ENCODE results near the gene GLIS2. TPM values are rescaled to one million over a fixed set of nuclear protein-coding genes. Genes with fewer than 3 reads are reported as not detected.
"Not testable (repeated sequence)": the region's sequence is repeated elsewhere in the genome, so short reads cannot be mapped to it uniquely, and the experiment has no call there.

GLIS2 gene
- total RNA-seq, 1 experiment from 2014 or later = 0.46 TPM

DNA sequence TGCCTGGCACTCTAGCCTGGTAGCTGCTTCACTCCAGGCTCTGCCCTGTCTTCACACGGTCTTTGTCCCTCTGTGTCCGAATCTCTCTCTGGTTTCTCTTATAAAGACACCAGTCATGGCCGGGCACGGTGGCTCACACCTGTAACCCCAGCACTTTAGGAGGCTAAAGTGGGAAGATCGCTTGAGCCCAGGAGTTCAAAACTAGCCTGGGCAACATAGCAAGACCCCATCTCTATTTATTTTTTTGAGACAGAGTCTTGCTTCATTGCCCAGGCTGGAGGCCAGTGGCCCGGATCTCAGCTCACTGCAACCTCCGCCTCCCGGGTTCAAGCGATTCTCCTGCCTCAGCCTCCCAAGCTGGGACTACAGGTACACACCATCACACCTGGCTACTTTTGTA is 17.8 kb downstream of the GLIS2 start:
- DNase-seq (ENCODE audit: low read depth) = not testable (repeated sequence)

DNA sequence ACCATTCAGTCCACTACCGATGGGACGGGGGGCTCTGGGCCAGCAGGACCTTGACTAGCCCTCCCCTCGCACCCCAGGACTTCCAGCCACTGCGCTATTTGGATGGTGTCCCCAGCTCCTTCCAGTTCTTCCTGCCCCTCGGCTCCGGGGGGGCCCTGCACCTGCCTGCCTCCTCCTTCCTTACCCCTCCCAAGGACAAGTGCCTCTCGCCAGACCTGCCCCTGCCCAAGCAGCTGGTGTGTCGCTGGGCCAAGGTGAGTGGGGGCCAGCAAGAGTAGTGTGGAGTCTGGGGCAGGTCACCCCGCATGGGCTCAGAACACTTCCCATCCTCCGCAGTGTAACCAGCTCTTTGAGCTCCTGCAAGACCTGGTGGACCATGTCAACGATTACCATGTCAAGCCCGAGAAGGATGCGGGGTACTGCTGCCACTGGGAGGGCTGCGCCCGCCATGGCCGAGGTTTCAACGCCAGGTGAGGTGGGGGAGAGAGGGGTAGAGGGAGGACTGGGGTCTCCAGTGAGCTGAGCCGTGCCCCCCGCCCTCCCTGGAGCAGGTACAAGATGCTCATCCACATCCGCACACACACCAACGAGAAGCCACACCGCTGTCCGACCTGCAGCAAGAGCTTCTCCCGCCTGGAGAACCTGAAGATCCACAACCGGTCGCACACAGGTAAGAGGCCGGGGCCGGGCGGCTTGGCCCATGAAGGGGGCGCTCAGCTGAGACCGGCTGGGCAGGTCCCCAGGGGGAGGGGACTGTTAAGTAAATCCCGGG is 19.0 kb downstream of the GLIS2 start:
- no peak for DNase-seq (ENCODE audit: low read depth)

DNA sequence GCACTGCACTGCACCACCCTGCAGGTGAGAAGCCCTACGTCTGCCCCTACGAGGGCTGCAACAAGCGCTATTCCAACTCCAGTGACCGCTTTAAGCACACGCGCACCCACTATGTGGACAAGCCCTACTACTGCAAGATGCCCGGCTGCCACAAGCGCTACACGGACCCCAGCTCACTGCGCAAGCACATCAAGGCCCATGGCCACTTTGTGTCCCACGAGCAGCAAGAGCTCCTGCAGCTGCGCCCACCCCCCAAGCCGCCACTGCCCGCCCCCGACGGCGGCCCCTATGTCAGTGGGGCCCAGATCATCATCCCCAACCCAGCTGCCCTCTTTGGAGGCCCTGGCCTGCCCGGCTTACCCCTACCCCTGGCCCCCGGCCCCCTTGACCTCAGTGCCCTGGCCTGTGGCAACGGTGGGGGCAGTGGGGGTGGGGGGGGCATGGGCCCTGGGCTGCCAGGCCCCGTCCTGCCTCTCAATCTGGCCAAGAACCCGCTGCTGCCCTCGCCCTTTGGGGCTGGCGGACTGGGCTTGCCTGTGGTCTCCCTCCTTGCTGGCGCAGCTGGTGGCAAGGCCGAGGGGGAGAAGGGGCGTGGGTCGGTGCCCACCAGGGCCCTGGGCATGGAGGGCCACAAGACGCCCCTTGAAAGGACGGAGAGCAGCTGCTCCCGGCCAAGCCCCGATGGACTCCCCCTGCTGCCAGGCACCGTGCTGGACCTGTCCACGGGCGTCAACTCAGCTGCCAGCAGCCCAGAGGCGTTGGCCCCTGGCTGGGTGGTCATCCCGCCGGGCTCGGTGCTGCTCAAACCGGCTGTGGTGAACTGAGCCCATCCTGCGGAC is 21.1 kb downstream of the GLIS2 start:
- no peak for DNase-seq (ENCODE audit: low read depth)

DNA sequence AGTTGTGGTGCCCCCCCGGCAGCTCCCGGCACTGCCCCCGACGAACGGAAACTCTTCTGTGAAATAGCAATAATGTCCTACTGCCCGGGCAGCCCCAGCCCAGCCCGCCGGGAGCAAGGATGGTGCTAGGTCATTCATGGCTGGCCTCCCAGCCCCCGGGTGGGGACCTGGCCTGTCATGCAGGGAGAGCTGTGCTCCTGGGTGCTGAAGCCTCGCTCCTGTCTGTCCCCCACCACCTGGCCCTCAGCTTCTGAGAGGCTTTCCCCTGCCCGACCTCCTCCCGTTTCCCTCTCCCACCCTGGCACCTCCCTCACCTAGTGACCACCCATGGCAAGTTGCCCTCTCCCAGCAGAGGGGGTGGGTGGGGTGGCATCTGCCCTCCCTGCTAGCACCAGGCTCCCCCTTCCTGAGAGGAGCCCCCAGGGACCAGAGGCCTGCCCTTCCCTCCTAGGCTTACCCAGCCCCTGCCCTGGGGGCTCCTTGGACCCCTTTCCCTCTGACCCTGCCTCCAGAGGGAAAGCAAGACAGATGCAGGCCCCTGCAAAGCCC is 21.7 kb downstream of the GLIS2 start:
- DNase-seq (ENCODE audit: low read depth) = no peak

DNA sequence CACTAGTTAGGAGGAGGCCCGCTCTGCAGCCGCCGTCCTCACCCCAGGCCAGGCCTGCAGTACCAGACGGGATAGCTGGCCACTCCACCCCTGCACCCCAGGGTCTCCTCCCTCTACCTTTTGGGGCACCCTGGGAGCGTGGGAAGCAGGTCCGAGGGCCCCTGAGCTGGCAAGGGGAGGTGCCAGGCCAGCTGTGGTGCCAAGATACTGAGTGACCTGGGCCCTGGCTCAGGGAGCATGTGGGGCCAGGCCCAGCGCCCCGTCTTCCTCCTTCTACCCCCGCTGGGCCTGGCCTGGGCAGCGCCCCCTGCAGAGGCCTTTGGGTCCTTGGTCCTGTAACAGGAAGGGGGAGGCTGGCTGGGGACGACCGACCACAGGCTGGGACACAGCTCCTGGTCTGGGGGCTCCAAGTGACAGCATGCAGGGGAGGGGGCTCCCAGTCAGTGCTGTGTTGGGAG is 22.3 kb downstream of the GLIS2 start:
- DNase-seq (ENCODE audit: low read depth) = no peak

DNA sequence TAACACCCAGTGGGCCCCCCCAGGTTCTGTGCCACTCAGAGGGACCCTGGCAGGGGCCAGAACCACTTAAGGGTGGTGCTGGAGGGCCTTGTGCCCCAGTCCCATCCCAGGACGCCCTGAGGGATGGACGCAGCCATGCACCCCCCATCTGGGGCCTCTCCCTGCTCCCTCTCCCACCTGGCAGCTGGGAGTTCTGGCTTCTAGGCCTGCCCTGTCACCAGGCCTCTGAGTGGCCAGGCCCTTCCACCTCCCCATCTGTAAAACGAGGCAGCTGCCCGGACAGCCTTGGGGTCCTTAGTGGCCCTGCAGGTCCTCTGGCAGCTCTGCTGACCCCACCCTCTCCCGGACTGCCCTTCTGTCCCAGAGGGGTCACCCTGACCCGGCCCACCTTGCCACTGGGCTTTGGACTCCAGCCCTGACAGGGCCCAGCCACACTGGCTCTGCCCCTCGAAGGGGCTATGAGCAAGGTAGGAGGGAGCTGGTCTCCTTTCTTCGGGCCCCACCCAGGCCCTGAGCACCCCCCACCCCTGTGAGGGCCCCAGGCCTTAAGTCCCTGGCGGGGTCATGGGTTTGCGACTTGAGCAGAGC is 22.9 kb downstream of the GLIS2 start:
- DNase-seq (ENCODE audit: low read depth) = no peak

DNA sequence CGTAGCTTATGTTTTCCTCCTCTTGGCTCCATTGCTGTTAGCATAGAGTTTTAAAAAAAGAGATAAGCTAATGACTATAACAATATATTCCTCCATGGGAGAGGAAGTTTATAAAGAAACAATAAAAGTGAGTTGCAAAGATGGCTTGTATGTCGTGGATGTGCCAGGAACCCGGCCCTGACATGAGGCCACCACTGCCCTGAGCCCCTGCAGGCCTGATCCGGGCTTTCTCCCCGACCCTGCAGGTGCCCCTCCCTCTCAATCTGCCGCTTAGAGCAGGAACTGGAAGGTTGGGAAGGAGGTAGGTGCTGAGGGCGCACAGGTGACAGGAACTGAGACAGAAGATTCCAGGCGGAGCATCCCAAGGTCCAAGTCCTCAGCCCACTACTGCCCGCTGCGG is 23.6 kb downstream of the GLIS2 start:
- no peak for DNase-seq (ENCODE audit: low read depth)

DNA sequence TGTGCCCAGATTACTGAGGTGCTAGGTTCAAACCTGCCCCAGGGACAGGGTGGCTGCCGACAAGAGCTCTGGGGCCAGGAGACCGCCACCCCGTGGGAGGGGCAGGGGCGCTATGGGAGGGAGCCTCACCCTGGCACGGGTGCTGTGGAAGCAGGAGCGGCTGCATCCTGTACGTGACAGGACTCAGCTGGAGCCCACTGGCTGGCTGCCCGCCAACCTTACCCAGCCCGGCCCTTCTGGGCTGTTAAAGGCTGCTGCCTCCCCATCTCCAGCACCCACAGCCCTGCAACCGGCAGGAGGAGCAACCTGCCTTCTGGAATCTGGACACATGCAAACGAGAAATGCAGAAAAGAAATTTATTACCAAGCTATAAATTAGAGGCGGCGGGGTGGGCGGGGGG is 24.0 kb downstream of the GLIS2 start:
- DNase-seq (ENCODE audit: low read depth) = no peak

DNA sequence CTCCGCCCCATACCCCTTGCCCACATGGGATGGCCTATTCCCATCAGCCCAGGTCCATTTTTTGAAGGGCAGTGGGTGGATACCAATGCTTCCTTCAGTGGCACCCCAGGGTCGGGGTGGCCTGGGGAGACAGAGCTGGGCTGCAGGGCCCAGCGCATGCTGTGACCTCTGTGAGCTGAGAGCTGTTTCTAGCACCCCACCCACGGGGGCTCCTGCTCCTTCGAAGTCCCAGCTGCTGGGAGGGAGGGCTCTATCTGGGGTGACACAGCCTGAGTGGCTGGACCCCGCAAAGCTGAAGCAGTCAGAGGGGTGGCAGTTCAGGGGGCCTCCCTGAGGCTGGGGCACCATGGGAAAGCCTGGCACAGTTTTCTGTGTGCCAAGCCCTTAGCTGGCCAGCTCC is 24.6 kb downstream of the GLIS2 start:
- no peak for DNase-seq (ENCODE audit: low read depth)

DNA sequence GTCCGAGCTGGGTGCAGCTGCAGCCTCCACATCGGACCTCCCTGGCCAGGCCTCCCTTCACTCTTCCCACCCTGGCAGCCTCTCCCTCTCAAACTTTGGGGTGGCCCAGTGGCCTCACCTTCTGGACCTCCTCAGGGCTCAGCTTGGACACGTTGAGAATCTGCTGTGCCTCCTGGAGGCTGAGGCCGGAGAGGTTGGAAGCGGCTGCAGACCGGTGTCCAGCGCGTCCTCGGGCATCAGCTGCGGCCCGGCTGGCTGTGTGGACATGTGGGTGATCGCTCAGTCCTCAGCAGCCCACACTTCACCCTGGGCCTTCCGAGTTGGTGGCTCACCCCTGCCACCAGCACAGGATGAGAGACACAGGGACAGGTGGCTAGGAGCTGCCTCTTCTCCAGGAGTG is 25.4 kb downstream of the GLIS2 start:
- DNase-seq (ENCODE audit: low read depth) = no peak

DNA sequence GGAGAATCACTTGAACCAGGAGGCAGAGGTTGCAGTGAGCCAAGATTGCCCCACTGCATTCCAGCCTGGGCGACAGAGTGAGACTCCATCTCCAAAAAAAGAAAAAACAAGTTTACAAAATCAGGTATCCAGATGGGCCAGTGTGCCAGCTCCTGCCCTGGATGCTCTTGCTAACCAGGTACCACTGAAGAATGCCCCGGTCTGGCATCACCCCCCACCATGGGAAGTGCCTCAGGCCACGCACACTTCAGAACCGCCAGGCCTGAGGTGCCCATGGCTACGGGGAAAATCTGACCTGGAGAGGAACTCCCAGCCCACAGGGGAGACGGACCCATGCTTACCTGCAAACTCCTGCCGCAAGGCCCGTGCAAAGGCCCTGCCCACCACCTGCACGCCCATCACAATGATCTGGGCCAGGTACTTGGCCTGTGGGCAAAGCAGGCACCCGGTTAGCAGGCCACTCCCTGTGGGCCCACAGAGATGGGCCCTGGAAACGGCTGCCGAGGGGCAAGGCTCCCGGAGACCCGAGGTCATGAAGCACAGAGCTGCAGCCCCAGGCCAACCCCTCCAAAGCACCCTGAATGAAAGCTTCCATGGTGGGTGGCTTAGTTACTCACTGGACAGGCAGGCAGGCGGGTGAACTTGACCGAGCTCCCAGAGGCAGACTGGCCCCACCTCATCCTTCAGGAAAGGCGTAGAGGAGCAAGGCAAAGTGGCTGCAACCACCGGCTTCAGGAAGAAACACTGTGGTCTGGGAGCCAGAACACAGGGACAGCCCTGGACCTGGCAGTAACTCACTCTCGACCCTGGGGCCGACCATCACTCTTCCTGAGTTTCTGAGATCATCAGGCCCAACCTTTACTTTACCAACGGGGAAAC is 27.2 kb downstream of the GLIS2 start:
- DNase-seq (ENCODE audit: low read depth) = no peak

DNA sequence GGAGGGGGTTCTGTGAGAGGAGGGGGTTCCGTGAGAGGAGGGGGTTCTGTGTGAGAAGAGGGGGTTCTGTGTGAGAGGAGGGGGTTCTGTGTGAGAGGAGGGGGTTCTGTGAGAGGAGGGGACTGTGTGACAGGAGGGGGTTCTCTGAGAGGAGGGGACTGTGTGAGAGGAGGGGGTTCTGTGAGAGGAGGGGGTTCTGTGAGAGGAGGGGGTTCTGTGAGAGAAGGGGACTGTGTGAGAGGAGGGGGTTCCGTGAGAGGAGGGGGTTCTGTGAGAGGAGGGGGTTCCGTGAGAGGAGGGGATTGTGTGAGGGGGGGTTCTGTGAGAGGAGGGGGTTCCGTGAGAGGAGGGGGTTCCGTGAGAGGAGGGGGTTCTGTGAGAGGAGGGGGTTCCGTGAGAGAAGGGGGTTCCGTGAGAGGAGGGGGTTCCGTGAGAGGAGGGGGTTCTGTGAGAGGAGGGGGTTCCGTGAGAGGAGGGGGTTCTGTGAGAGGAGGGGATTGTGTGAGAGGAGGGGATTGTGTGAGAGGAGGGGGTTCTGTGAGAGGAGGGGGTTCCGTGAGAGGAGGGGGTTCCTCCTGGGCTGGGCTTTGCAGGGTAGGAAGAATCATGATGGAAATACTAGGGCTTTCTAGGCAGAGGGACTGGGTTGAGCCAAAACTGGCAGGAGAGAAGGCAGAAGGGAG is 28.6 kb downstream of the GLIS2 start:
- DNase-seq (ENCODE audit: low read depth) = not testable (repeated sequence)

DNA sequence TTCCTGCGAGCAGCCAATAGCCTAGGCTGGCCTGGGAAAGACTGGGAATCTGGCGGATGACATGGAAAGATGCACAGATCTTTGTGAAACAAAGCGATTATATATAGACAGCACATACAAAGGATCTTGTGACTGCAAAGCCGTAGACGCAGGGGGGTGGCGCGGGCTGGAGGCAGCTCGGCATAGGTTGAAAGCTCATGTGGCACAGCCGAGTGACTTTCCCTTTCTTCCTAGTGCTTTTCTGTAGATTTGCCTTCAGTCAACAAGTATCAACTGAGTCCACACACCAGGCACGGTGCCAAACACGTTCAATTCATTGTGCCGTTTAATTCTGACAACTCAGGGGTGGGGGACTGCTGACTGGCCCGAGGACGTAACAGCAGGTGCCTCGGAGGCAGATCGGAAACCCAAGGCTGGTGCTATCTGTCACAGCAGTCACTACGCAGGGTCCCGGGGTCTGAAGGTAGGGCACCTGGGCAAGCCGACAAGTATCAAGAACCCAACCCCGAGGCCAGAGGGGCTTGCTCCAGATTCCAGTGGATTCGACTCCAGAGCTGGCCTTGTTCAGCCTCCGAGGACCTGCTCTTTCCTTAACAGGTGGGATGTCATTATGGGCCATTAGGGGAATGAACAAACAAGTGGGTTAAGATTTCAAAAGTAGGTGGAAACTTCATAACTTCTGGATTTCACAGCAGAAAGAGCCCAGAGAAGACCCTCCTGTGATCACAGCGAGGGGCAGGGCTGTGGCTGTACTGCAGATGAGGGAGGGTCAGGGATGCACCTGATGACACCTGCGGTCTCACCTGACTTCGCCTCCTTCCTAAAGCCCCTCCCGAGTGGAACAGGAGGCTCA is 29.3 kb downstream of the GLIS2 start:
- no peak for DNase-seq (ENCODE audit: low read depth)

DNA sequence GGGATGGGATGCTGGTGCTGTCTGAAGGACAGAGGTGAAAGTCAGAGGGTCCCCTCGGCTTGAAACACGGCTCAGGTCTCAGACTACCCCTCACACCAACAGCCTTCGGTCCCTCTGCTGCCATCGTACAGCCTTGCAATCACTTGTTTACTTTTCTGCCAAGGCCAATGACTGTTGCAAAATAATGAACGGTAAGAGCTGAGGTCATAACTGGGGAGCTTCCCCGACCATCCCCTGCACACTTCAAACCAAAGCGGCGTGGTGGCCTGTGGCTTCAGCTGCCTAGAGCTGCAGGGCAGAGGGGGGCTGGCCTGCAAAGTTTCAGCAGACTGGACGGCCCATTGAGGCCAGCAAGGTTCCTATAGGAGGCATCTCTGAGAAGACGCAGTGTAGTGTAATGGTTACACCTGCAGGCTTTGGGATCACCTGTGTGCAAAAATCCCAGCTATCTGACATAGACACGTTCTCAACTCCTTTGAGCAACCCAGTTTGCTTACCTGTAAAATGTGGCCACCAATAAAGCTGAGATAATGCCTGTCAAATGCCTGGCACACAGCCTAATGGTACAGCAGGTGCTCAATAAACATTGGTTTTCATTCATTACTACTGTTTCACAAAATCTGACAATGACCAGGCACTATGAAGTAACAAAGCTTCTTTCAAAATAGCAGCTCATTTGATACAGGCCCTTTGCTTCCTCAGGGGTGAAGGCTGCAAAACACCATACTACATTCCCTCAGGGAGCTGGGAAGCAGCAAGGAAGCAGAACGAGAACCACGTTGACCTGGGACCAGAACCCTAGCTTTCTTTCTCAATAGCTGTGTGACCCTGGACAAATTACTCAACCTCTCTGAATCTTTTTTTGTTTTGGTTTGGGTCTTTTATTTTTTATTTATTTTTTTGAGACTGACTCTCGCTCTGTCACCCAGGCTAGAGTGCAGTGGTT is 30.2 kb downstream of the GLIS2 start:
- DNase-seq (ENCODE audit: low read depth) = no peak

DNA sequence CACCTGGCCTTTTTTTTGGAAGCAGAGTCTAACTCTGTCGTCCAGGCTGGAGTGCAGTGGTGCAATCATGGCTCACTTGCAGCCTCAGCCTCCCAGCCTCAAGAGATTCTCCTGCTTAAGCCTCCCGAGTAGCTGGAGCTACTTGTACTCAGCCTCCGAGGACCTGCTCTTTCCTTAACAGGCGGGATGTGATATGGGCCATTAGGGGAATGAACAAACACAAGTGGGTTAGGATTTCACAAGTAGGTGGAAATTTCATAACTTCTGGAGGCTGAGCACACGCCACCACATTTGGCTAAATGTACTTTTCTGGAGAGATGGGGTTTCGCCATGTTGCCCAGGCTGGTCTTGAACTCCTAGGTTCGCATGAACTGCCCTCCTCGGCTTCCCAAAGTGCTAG is 31.1 kb downstream of the GLIS2 start:
- DNase-seq (ENCODE audit: low read depth) = no peak

DNA sequence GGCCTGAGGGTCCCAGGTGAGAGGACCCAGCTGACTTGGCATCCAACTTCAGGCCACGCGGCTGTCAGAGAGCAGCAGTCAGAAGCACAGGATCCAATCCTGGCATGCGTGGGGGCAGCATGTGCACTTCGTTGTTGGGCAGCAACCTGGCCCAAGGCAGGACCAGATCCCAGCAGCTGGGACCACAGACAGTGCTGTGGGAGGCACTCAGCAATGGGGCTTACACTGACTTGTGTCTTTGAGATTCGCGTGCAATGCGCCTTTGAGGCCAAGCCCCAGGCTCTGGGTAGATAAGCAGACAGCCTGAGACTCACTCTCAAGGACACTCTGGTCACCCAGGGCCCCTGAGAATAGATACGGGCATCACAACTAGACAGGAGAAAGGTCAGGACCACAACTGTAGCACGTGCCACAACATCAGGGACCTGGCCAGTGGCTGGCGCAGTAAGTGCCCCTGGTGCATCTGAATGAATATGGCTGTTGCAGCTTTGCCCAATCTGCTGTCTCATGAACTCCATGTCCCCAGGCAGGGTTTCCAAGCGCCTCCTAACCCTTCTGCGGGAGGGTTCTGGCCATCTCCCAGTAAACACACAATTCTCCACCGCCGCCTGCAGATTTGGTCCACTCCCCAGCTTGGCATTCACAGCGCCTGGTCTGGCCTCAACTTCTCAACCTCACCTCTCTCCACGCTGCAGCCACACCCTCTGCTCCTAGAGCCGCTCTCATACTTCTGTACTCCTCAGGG is 32.1 kb downstream of the GLIS2 start:
- no peak for DNase-seq (ENCODE audit: low read depth)

DNA sequence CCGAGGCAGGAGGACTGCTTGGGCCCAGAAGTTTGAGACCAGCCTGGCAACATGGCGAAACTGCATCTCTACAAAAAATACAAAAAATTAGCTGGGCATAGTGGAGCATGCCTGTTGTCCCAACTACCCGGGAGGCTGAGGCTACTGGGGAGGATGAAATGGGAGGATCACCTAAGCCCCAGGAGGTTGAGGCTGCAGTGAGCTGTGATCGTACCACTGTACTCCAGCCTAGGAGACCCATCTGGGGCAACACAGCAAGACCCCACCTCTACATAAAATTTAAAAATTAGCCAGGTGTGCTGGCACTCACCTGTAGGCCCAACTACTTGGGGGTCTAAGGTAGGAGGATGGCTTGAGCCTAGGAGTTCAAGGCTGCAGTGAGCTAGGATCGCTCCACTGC is 33.5 kb downstream of the GLIS2 start:
- DNase-seq (ENCODE audit: low read depth) = no peak

DNA sequence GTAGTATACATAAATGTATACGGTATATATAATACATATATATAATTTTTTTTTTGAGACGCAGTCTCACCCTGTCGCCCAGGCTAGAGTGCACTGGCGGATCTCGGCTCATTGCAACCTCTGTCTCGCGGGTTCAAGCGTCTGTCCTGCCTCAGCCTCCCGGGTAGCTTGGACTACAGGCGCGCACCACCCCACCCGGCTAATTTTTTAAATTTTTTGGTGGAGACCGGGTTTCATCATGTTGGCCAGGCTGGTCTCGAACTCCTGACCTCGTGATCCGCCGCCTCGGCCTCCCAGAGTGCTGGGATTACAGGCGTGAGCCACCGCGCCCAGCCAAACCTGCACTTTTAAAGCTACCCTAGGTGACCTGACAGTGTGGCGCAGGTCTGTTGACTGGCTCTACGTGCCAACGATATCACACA is 34.5 kb downstream of the GLIS2 start:
- DNase-seq (ENCODE audit: low read depth) = no peak
